ENCODE measurements around the gene NTM. TPM values are rescaled to one million over a fixed set of nuclear protein-coding genes. Genes with fewer than 3 reads are reported as not detected.

The NTM gene
- total RNA-seq, 2 donors from 2014 or later: 19.1 to 44.7 TPM

DNA sequence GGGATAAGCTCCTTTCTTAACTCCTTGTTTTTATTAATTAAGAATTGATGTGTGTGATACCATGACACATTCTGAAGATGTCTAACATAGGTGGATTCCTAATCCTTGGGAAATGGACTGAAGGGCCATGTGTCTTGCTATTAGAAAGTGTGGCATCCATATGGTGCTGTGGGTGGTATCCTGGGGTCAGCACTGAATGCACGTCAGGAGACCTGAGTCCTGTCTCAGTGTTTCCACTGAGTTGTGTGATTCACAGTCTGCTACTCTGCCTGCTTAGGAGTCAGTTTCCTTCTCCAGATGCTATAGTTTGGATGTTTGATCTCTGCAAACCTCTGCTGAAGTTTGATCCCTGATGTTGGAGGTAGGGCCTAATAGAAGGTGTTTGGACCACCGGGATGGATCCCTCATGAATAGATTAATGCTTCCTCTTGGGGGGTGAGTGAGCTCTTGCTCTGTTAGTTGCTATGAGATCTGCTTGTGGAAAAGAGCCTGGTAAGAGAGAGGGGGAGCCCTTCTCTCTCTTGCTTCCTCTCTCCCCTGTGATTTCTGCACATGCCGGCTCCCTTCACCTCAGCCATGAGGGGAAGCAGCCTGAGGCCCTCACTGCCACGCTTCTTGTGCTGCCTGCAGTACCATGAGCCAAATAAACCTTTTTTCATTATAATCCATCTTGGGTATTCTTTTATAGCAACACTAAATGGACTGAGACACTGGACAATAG lies 666.5 kb downstream of the NTM start:
- no peak overlapping the region for H3K4me3 ChIP-seq
- H3K27me3 ChIP-seq: no peaks in the 10 kb centered on the region
- TF ChIP-seq, protein P1, sequence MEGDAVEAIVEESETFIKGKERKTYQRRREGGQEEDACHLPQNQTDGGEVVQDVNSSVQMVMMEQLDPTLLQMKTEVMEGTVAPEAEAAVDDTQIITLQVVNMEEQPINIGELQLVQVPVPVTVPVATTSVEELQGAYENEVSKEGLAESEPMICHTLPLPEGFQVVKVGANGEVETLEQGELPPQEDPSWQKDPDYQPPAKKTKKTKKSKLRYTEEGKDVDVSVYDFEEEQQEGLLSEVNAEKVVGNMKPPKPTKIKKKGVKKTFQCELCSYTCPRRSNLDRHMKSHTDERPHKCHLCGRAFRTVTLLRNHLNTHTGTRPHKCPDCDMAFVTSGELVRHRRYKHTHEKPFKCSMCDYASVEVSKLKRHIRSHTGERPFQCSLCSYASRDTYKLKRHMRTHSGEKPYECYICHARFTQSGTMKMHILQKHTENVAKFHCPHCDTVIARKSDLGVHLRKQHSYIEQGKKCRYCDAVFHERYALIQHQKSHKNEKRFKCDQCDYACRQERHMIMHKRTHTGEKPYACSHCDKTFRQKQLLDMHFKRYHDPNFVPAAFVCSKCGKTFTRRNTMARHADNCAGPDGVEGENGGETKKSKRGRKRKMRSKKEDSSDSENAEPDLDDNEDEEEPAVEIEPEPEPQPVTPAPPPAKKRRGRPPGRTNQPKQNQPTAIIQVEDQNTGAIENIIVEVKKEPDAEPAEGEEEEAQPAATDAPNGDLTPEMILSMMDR (IDR thresholded peaks at IDR 0.05): no peak
- no peaks in the 10 kb centered on the region for H3K9me3 ChIP-seq
- no peaks in the 10 kb centered on the region for H3K4me1 ChIP-seq
- DNase-seq (ENCODE audit: low spot score): no peak
- H3K27ac ChIP-seq: no peak overlapping the region
- H3K36me3 ChIP-seq: no peaks in the 10 kb centered on the region

DNA sequence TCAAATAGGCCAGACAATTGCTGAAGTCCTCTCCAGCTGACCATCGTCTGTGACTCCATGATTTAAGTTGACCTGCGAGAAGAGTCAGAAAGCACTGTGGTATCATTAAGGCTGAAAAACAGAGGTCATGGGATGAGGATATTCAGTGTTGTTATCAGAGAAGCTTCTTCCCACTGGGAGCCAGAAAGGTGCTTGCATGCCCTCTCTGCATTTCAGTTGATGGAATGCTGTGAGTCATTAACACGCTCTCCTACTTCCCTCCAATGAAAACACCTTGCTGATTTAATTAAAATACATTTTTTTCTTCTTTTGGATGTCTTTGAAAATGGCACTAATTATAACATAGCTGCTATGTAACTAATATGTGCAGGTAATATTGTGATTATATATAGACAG lies 667.0 kb downstream of the NTM start:
- TF ChIP-seq, protein P1 (IDR thresholded peaks at IDR 0.05): no peak
- DNase-seq (ENCODE audit: low spot score): no peak
- H3K4me3 ChIP-seq: no peak overlapping the region
- H3K27me3 ChIP-seq: no peaks in the 10 kb centered on the region
- H3K27ac ChIP-seq: no peak overlapping the region
- no peaks in the 10 kb centered on the region for H3K36me3 ChIP-seq
- H3K9me3 ChIP-seq: no peaks in the 10 kb centered on the region
- H3K4me1 ChIP-seq: no peaks in the 10 kb centered on the region

DNA sequence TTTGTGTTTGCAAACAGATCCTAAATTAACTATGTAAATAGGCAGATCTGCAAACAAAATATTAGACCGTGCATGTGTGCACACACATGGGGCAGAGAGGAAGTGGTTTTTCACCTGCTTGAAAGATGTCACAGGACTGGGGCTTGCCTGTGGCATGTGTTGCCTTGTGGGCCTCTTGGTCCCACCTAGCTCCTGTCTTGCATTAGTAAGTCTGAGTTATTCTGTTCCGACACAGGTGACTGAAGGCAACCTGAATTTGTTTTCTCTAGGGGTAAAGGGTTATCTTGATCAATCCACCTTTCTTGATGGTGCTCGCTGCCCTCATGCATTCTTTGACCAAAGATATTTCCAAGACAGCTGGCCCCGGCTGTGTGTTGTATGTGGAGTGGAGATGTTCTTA lies 667.5 kb downstream of the NTM start:
- Histone ChIP-seq H3K27ac (no peak overlapping the region), H3K36me3 (no peaks in the 10 kb centered on the region), H3K27me3 (no peaks in the 10 kb centered on the region), H3K4me1 (no peaks in the 10 kb centered on the region), H3K4me3 (no peak overlapping the region), H3K9me3 (no peaks in the 10 kb centered on the region)
- DNase-seq (ENCODE audit: low spot score): no peak
- TF ChIP-seq, protein P1 (IDR thresholded peaks at IDR 0.05): no peak

DNA sequence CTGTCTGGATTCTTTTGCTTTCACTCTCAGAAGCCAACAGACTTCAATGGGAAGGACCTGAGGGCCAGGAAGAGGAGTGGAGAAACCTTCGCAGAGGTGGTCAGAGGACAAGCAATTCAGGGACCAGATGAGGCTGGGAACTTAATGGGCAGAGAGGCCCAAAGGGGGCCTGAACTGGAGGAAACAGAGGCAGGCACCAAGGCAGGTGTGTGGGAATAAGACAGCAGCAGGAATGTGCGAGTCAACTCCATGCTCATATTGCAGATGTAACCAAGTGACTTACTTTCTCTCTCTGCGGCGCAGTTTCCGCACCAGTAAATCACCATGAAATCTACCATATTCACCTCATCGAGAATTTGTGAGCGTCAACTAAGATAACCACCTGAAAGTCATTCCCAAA lies 669.1 kb downstream of the NTM start:
- DNase-seq (ENCODE audit: low spot score): no peak
- TF ChIP-seq, protein P1 (IDR thresholded peaks at IDR 0.05): no peak
- no peak overlapping the region for H3K27ac ChIP-seq

GRCh38 chr11:132042296-132042695 lies 671.9 kb downstream of the NTM start:
- Histone ChIP-seq H3K27me3 (no peaks in the 10 kb centered on the region), H3K4me1 (peaks cover 0 to 7% of the 10 kb centered on the region in 2 donors), H3K4me3 (no peak overlapping the region), H3K27ac (no peak overlapping the region), H3K9me3 (no peaks in the 10 kb centered on the region), H3K36me3 (no peaks in the 10 kb centered on the region)
- DNase-seq (ENCODE audit: low spot score): no peak
- TF ChIP-seq, protein P1 (IDR thresholded peaks at IDR 0.05): no peak

More for the DNA sequence above, 669.1 kb downstream of the NTM start:
- H3K36me3 ChIP-seq: no peaks in the 10 kb centered on the region
- H3K4me3 ChIP-seq: no peak overlapping the region
- H3K27me3 ChIP-seq: no peaks in the 10 kb centered on the region
- H3K9me3 ChIP-seq: no peaks in the 10 kb centered on the region
- no peaks in the 10 kb centered on the region for H3K4me1 ChIP-seq

GRCh38 chr11:132043714-132044113 lies 673.3 kb downstream of the NTM start:
- TF ChIP-seq, protein P1 (IDR thresholded peaks at IDR 0.05): no peak
- H3K4me1 ChIP-seq: peaks cover 0 to 11% of the 10 kb centered on the region in 2 donors
- no peaks in the 10 kb centered on the region for H3K36me3 ChIP-seq
- H3K27me3 ChIP-seq: no peaks in the 10 kb centered on the region
- H3K9me3 ChIP-seq: no peaks in the 10 kb centered on the region
- DNase-seq (ENCODE audit: low spot score): no peak
- no peak overlapping the region for H3K27ac ChIP-seq
- H3K4me3 ChIP-seq: no peak overlapping the region
